Keratinocyte (primary cell): ENCODE results near the gene SMIM7.

Experiments
- CTCF ChIP-seq, 3 experiments: IDR thresholded peaks in 1 of 3; conservative IDR thresholded peaks in 1 of 3; optimal IDR thresholded peaks in 1 of 3; 2 replicates in 2 of 3; 3 replicates in 1 of 3; pipeline versions ENCODE3 to v1.5.1; 2011; ENCODE audit warnings: low read length in 3 of 3, mild to moderate bottlenecking in 3 of 3, moderate library complexity in 2 of 3, control low read depth in 1 of 3, inconsistent platforms in 1 of 3; ENCODE audit not compliant: insufficient read depth in 2 of 3; ENCODE audit errors: extremely low read depth in 1 of 3
- EZH2 ChIP-seq: IDR thresholded peaks from one replicate; pipeline ENCODE4 v1.6.1; 2012; ENCODE audit warnings: inconsistent platforms, mild to moderate bottlenecking, low read length, moderate library complexity

GRCh38 chr19:16659464-16659831 is 496 bp downstream of the SMIM7 start:
- TF ChIP-seq CTCF (optimal IDR thresholded peaks at IDR 0.05 in 1 of 3, IDR thresholded peaks at IDR 0.05 in 1 of 3, conservative IDR thresholded peaks at IDR 0.05 in 1 of 3; ENCODE audit: extremely low read depth in 1 of 3, insufficient read depth in 2 of 3, low read length in 3 of 3) (no peak), EZH2 (no peak)
